BE2C (cell line): ENCODE results near the gene GRM4.

Source experiments
- DNase-seq: peaks from one replicate; pipeline ENCODE4 v3.0.0-alpha.2; 2020
- H3K27me3 ChIP-seq: fragments of 250-450 bp; sonication (Bioruptor Pico); 2 replicates; pipeline ENCODE4 v1.5.1; 2020; ENCODE audit warnings: mild to moderate bottlenecking
- H3K36me3 ChIP-seq: fragments of 250-450 bp; sonication (Bioruptor Pico); 2 replicates; pipeline ENCODE4 v1.5.1; 2020; ENCODE audit warnings: mild to moderate bottlenecking
- H3K4me1 ChIP-seq: fragments of 250-450 bp; sonication (Bioruptor Pico); 2 replicates; pipeline ENCODE4 v1.5.1; 2020
- H3K4me3 ChIP-seq: 2 replicates; pipeline ENCODE4 v1.5.1; 2011; ENCODE audit warnings: low read depth, low read length
- H3K9me3 ChIP-seq: fragments of 250-450 bp; sonication (Bioruptor Pico); 2 replicates; pipeline ENCODE4 v1.5.1; 2020
- CTCF ChIP-seq: IDR thresholded peaks from 2 replicates; pipeline ENCODE4 v1.5.1; 2012; ENCODE audit warnings: mild to moderate bottlenecking, low read depth, low read length

Gene GRM4

GRCh38 chr6:34095741-34096140 is 50.1 kb downstream of the GRM4 start:
- DNase-seq, result no peak
- Histone ChIP-seq H3K27me3 (no peaks in the 10 kb centered on the region), H3K4me3 (no peak overlapping the region), H3K9me3 (no peaks in the 10 kb centered on the region), H3K36me3 (no peaks in the 10 kb centered on the region), H3K4me1 (no peaks in the 10 kb centered on the region)
- TF ChIP-seq CTCF, result no peak

GRCh38 chr6:34095136-34095505 is 50.8 kb downstream of the GRM4 start:
- Histone ChIP-seq H3K4me3 (no peak overlapping the region), H3K27me3 (no peaks in the 10 kb centered on the region), H3K4me1 (no peaks in the 10 kb centered on the region), H3K36me3 (no peaks in the 10 kb centered on the region), H3K9me3 (no peaks in the 10 kb centered on the region)
- TF ChIP-seq CTCF, result no peak
- no peak for DNase-seq

- Histone ChIP-seq H3K27me3 (no peaks in the 10 kb centered on the region), H3K36me3 (no peaks in the 10 kb centered on the region), H3K4me3 (no peak overlapping the region), H3K4me1 (no peaks in the 10 kb centered on the region), H3K9me3 (no peaks in the 10 kb centered on the region)
- DNase-seq, result no peak
- TF ChIP-seq CTCF, result no peak
Observed at GRCh38 chr6:34094474-34095135, 51.3 kb downstream of the GRM4 start.

- H3K4me1 ChIP-seq, result no peaks in the 10 kb centered on the region
- no peaks in the 10 kb centered on the region for H3K27me3 ChIP-seq
- H3K4me3 ChIP-seq, result no peak overlapping the region
- no peak for DNase-seq
- no peak for TF ChIP-seq CTCF
- no peaks in the 10 kb centered on the region for H3K9me3 ChIP-seq
- no peaks in the 10 kb centered on the region for H3K36me3 ChIP-seq
Observed at GRCh38 chr6:34093854-34094430, 51.9 kb downstream of the GRM4 start.

GRCh38 chr6:34093206-34093605 is 52.7 kb downstream of the GRM4 start:
- no peaks in the 10 kb centered on the region for H3K4me1 ChIP-seq
- no peaks in the 10 kb centered on the region for H3K36me3 ChIP-seq
- no peaks in the 10 kb centered on the region for H3K27me3 ChIP-seq
- no peak overlapping the region for H3K4me3 ChIP-seq
- no peak for DNase-seq
- TF ChIP-seq CTCF, result no peak
- H3K9me3 ChIP-seq, result no peaks in the 10 kb centered on the region

GRCh38 chr6:34092631-34093030 is 53.3 kb downstream of the GRM4 start:
- H3K4me1 ChIP-seq, result no peaks in the 10 kb centered on the region
- TF ChIP-seq CTCF, result no peak
- no peak for DNase-seq

More at GRCh38 chr6:34092631-34093030, 53.3 kb downstream of the GRM4 start:
- Histone ChIP-seq H3K9me3 (no peaks in the 10 kb centered on the region), H3K4me3 (no peak overlapping the region), H3K36me3 (no peaks in the 10 kb centered on the region), H3K27me3 (no peaks in the 10 kb centered on the region)
